SK-N-SH (cell line): ENCODE measurements around the gene PEX14. TPM values are rescaled to one million over a fixed set of nuclear protein-coding genes. Genes with fewer than 3 reads are reported as not detected.

ENCODE experiments used
- CTCF ChIA-PET: fragments of 300-600, 350-600 bp; formaldehyde crosslinking; extraction: SDS; loops from one replicate; lab custom pipeline; 2021; lab: Yijun Ruan, JAX
- POLR2A ChIA-PET: fragments of 350-600 bp; sonication (Branson Sonifier 250); formaldehyde crosslinking; extraction: SDS; loops from one replicate; lab custom pipeline; 2020; ENCODE audit warnings: antibody characterized with exemption, inconsistent platforms; lab: Yijun Ruan, JAX
- DNase-seq: peaks from one replicate; pipeline ENCODE4 v3.0.0; 2012
- H2AFZ ChIP-seq: fragments of 200-600 bp; sonication (generic); 2 replicates; pipeline ENCODE4 v1.8.1; 2016; ENCODE audit warnings: antibody characterized with exemption, mild to moderate bottlenecking, low read depth
- H3F3A ChIP-seq: fragments of 200-600 bp; sonication (generic); replicated peaks from 2 replicates; pipeline ENCODE3; 2016; ENCODE audit warnings: antibody characterized with exemption, mild to moderate bottlenecking; ENCODE audit not compliant: insufficient read depth
- H3K27ac ChIP-seq, 2 experiments: fragments of 200-500 bp in 1 of 2; fragments of 200-600 bp in 1 of 2; sonication (Bioruptor generic) in 1 of 2; sonication (generic), shearing (Covaris generic) in 1 of 2; 2 replicates each; pipeline versions ENCODE4 v1.5.1 to v1.6.1; 2014 to 2016; ENCODE audit warnings: low read depth in 2 of 2, inconsistent platforms in 1 of 2, low read length in 1 of 2, mild to moderate bottlenecking in 1 of 2, mixed read lengths in 1 of 2
- H3K27me3 ChIP-seq: fragments of 200-600 bp; sonication (generic), shearing (Covaris generic); 2 replicates; pipeline ENCODE4 v1.6.1; 2016; ENCODE audit warnings: mixed run types; ENCODE audit not compliant: insufficient read depth
- H3K36me3 ChIP-seq, 2 experiments: fragments of 200-500 bp in 1 of 2; fragments of 200-600 bp in 1 of 2; sonication (Bioruptor generic) in 1 of 2; sonication (generic) in 1 of 2; replicated peaks in 1 of 2; 2 replicates each; pipeline versions ENCODE3 to v1.5.1; 2014 to 2016; ENCODE audit warnings: low read length in 1 of 2, mild to moderate bottlenecking in 1 of 2; ENCODE audit not compliant: insufficient read depth in 2 of 2, control insufficient read depth in 1 of 2
- H3K4me1 ChIP-seq, 2 experiments: fragments of 200-500 bp in 1 of 2; fragments of 200-600 bp in 1 of 2; sonication (Bioruptor generic) in 1 of 2; sonication (generic), shearing (Covaris generic) in 1 of 2; 2 replicates each; pipeline versions ENCODE4 v1.5.1 to v1.6.1; 2014 to 2016; ENCODE audit warnings: low read depth in 1 of 2, low read length in 1 of 2, mixed run types in 1 of 2; ENCODE audit not compliant: insufficient read depth in 2 of 2, control insufficient read depth in 1 of 2
- H3K4me2 ChIP-seq: fragments of 200-600 bp; sonication (generic), shearing (Covaris generic); 2 replicates; pipeline ENCODE4 v1.6.1; 2017; ENCODE audit warnings: mixed run types
- H3K4me3 ChIP-seq, 2 experiments: fragments of 200-500 bp in 1 of 2; fragments of 200-600 bp in 1 of 2; sonication (Bioruptor generic) in 1 of 2; sonication (generic), shearing (Covaris generic) in 1 of 2; 2 replicates each; pipeline versions ENCODE4 v1.5.1 to v1.8.1; 2014 to 2016; ENCODE audit warnings: low read depth in 2 of 2, inconsistent platforms in 1 of 2, low read length in 1 of 2, mild to moderate bottlenecking in 1 of 2, mixed read lengths in 1 of 2, moderate library complexity in 1 of 2
- H3K79me2 ChIP-seq: fragments of 200-600 bp; sonication (generic); 2 replicates; pipeline ENCODE4 v1.8.1; 2017; ENCODE audit warnings: mild to moderate bottlenecking; ENCODE audit not compliant: insufficient read depth
- H3K9ac ChIP-seq: fragments of 200-600 bp; sonication (generic); 2 replicates; pipeline ENCODE4 v1.6.1; 2017; ENCODE audit warnings: mixed run types
- H3K9me2 ChIP-seq: fragments of 200-600 bp; sonication (generic); 2 replicates; pipeline ENCODE4 v1.6.1; 2017; ENCODE audit warnings: mixed run types
- H3K9me3 ChIP-seq: fragments of 200-600 bp; sonication (generic); 2 replicates; pipeline ENCODE4 v1.6.1; 2017; ENCODE audit warnings: mixed run types, mild to moderate bottlenecking, moderate library complexity
- H4K20me1 ChIP-seq: fragments of 200-600 bp; sonication (generic); 2 replicates; pipeline ENCODE4 v1.6.1; 2017; ENCODE audit warnings: mild to moderate bottlenecking, mixed run types; ENCODE audit not compliant: insufficient read depth
- CHD2 ChIP-seq: fragments of 150-350 bp; IDR thresholded peaks from 2 replicates; pipeline ENCODE4 v1.6.1; 2018; ENCODE audit warnings: low read length; ENCODE audit not compliant: partially characterized antibody
- FOSL2 ChIP-seq: IDR thresholded peaks from 2 replicates; pipeline ENCODE4 v1.4.0; 2012; ENCODE audit warnings: low read depth, mild to moderate bottlenecking, moderate library complexity, borderline replicate concordance
- FOXJ3 ChIP-seq: sonication (generic); formaldehyde crosslinking; IDR thresholded peaks from 2 replicates; pipeline ENCODE4 v1.5.1; 2020; ENCODE audit warnings: mild to moderate bottlenecking, missing genetic modification reagents
- FOXM1 ChIP-seq: IDR thresholded peaks from 2 replicates; pipeline ENCODE4 v1.4.0; 2012; ENCODE audit warnings: low read depth, mild to moderate bottlenecking
- GABPA ChIP-seq: IDR thresholded peaks from 2 replicates; pipeline ENCODE4 v1.4.0; 2012; ENCODE audit warnings: low read depth, mild to moderate bottlenecking
- JUND ChIP-seq: IDR thresholded peaks from 2 replicates; pipeline ENCODE4 v1.4.0; 2012
- MXI1 ChIP-seq: IDR thresholded peaks from 2 replicates; pipeline ENCODE4 v1.6.1; 2012; ENCODE audit warnings: mild to moderate bottlenecking, low read depth, low read length, improper control_type of control experiment
- NFIC ChIP-seq: IDR thresholded peaks from 2 replicates; pipeline ENCODE4 v1.4.0; 2012; ENCODE audit warnings: borderline replicate concordance
- POLR2AphosphoS5 ChIP-seq: IDR thresholded peaks from 2 replicates; pipeline ENCODE4 v1.6.1; 2012; ENCODE audit warnings: low read depth, low read length
- RAD21 ChIP-seq: IDR thresholded peaks from 2 replicates; pipeline ENCODE4 v1.6.1; 2012; ENCODE audit warnings: mild to moderate bottlenecking, low read length
- RFX5 ChIP-seq: IDR thresholded peaks from 2 replicates; pipeline ENCODE4 v1.6.1; 2012; ENCODE audit warnings: mild to moderate bottlenecking, improper control_type of control experiment, low read length
- SIN3A ChIP-seq: IDR thresholded peaks from 2 replicates; pipeline ENCODE4 v1.6.1; 2012; ENCODE audit warnings: low read depth, mild to moderate bottlenecking, low read length, moderate library complexity, borderline replicate concordance
- SMC3 ChIP-seq: IDR thresholded peaks from 2 replicates; pipeline ENCODE4 v1.6.1; 2012; ENCODE audit warnings: low read depth, low read length, improper control_type of control experiment
- TCF12 ChIP-seq: IDR thresholded peaks from 2 replicates; pipeline ENCODE4 v1.4.0; 2012
- YY1 ChIP-seq: IDR thresholded peaks from 2 replicates; pipeline ENCODE4 v1.4.0; 2012; ENCODE audit warnings: low read depth, mild to moderate bottlenecking
- WGBS: methylation state at CpG from one replicate; pipeline ENCODE4 v1.1.6; 2017; ENCODE audit warnings: low lambda C conversion rate; 5-methylcytosine and 5-hydroxymethylcytosine counted together
- polyA plus RNA-seq, 3 experiments: library from polyadenylated mRNA; depleted of rRNA; stranded (reverse); fragments of >200 nt; gene quantifications; 2 replicates each; pipeline ENCODE4 v1.2.3, GENCODE V29; 2012
- TF ChIP-seq, protein P1 (sequence below): fragments of 200-600 bp; sonication (generic); IDR thresholded peaks from 2 replicates; pipeline ENCODE4 v1.6.1; 2017; ENCODE audit warnings: antibody characterized with exemption, mild to moderate bottlenecking, moderate library complexity
- TF ChIP-seq, protein P2 (sequence below): IDR thresholded peaks from 2 replicates; pipeline ENCODE4 v1.4.0; 2012; ENCODE audit warnings: low read depth, borderline replicate concordance
- TF ChIP-seq, protein P3 (sequence below): IDR thresholded peaks from 2 replicates; pipeline ENCODE4 v1.4.0; 2012; ENCODE audit warnings: low read depth, borderline replicate concordance
- TF ChIP-seq, protein P4 (sequence below): IDR thresholded peaks from 2 replicates; pipeline ENCODE4 v1.6.1; 2012; ENCODE audit warnings: mild to moderate bottlenecking, low read depth, low read length, moderate library complexity

Gene PEX14
- polyA plus RNA-seq, 1 of the 3 experiments (the other 2 are of a cell fraction): 36.2 TPM

DNA sequence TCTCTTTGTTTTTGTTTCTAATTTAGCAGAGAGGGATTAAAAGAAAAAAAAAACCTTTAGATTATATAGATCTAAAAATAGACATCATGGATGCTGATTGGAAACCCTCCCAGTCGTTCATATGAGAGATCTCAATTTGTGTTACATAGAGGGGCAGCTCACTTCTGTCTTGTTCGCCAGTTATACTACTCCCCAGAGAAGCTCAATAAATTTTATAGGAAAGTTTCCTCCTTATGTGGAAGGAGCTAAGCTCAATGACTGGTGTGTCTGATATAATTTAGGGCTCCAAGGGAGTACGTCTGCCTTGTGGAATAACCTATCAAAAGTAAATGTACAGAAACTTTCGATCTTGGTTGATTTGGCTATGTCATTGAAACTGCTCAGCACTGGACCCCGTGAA lies 117.6 kb downstream of the PEX14 start:
- 75% methylated on average over 5 of the region's 5 CpGs for WGBS

DNA sequence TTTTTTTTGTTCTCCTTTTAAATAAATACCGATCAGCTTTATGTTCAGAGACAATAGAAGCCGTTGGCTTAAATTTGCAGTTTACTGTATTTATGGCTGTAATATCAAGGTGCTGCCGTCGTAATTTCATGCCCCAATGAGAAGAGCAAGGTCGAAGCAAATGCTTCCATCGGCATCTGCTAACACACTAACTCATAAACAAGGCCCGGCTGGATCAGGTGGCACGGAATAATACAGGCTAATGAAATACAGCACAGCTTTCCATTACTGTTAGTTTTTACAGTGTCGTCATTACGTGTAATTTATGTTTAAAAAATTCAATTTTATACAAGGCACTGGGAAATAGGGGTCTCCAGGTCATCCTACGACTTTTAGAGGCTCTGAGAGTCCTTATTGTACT lies 119.0 kb downstream of the PEX14 start:
- POLR2A ChIA-PET: no interaction called here
- H3F3A ChIP-seq: peaks cover 6% of the 10 kb centered on the region
- 92% methylated on average over 11 of the region's 11 CpGs for WGBS

More for the DNA sequence above, 117.6 kb downstream of the PEX14 start:
- peaks cover 4% of the 10 kb centered on the region for H3F3A ChIP-seq
- H3K27ac ChIP-seq: no peak overlapping the region
- TF ChIP-seq POLR2AphosphoS5 (no peak), FOXJ3 (CRISPR knock-in tag) (no peak), GABPA (no peak)
- no peaks in the 10 kb centered on the region for H3K79me2 ChIP-seq
- H3K9me2 ChIP-seq: no peaks in the 10 kb centered on the region
- no peak overlapping the region for H3K4me2 ChIP-seq
- no peak for DNase-seq
- POLR2A ChIA-PET: no interaction called here
- no peaks in the 10 kb centered on the region for H3K27me3 ChIP-seq
- H3K4me3 ChIP-seq: no peak overlapping the region
- no peaks in the 10 kb centered on the region for H4K20me1 ChIP-seq
- H3K9ac ChIP-seq: no peak overlapping the region
- CTCF ChIA-PET: interaction anchor here (1.0 to 1.2 kb wide), 2 partner anchors 30 to 85 kb away, joined by 3 read pairs; no protein-coding TSS in a partner anchor
- no peaks in the 10 kb centered on the region for H3K36me3 ChIP-seq
- H2AFZ ChIP-seq: no peak overlapping the region
- no peaks in the 10 kb centered on the region for H3K9me3 ChIP-seq
- H3K4me1 ChIP-seq: peaks cover 0 to 5% of the 10 kb centered on the region in 2 experiments; a peak in 1 of 4 replicates

More for the DNA sequence above, 119.0 kb downstream of the PEX14 start:
- DNase-seq: no peak
- Histone ChIP-seq H3K79me2 (no peaks in the 10 kb centered on the region), H3K4me1 (peaks cover 7 to 16% of the 10 kb centered on the region in 2 experiments), H3K9me2 (no peaks in the 10 kb centered on the region), H3K36me3 (no peaks in the 10 kb centered on the region), H3K27ac (no peak overlapping the region), H3K4me2 (no peak overlapping the region), H3K27me3 (no peaks in the 10 kb centered on the region), H2AFZ (no peak overlapping the region), H3K9ac (no peak overlapping the region), H3K9me3 (no peaks in the 10 kb centered on the region), H4K20me1 (no peaks in the 10 kb centered on the region), H3K4me3 (no peak overlapping the region)
- TF ChIP-seq RFX5 (no peak), FOXM1 (no peak), RAD21 (no peak), FOXJ3 (CRISPR knock-in tag) (no peak), FOSL2 (no peak), YY1 (no peak), MXI1 (no peak), TCF12 (no peak), JUND (no peak), CHD2 (no peak), SMC3 (no peak), NFIC (no peak), SIN3A (no peak)
- TF ChIP-seq, protein P1, sequence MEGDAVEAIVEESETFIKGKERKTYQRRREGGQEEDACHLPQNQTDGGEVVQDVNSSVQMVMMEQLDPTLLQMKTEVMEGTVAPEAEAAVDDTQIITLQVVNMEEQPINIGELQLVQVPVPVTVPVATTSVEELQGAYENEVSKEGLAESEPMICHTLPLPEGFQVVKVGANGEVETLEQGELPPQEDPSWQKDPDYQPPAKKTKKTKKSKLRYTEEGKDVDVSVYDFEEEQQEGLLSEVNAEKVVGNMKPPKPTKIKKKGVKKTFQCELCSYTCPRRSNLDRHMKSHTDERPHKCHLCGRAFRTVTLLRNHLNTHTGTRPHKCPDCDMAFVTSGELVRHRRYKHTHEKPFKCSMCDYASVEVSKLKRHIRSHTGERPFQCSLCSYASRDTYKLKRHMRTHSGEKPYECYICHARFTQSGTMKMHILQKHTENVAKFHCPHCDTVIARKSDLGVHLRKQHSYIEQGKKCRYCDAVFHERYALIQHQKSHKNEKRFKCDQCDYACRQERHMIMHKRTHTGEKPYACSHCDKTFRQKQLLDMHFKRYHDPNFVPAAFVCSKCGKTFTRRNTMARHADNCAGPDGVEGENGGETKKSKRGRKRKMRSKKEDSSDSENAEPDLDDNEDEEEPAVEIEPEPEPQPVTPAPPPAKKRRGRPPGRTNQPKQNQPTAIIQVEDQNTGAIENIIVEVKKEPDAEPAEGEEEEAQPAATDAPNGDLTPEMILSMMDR: no peak
- TF ChIP-seq, protein P2, sequence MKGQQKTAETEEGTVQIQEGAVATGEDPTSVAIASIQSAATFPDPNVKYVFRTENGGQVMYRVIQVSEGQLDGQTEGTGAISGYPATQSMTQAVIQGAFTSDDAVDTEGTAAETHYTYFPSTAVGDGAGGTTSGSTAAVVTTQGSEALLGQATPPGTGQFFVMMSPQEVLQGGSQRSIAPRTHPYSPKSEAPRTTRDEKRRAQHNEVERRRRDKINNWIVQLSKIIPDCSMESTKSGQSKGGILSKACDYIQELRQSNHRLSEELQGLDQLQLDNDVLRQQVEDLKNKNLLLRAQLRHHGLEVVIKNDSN: no peak
- TF ChIP-seq, protein P3, sequence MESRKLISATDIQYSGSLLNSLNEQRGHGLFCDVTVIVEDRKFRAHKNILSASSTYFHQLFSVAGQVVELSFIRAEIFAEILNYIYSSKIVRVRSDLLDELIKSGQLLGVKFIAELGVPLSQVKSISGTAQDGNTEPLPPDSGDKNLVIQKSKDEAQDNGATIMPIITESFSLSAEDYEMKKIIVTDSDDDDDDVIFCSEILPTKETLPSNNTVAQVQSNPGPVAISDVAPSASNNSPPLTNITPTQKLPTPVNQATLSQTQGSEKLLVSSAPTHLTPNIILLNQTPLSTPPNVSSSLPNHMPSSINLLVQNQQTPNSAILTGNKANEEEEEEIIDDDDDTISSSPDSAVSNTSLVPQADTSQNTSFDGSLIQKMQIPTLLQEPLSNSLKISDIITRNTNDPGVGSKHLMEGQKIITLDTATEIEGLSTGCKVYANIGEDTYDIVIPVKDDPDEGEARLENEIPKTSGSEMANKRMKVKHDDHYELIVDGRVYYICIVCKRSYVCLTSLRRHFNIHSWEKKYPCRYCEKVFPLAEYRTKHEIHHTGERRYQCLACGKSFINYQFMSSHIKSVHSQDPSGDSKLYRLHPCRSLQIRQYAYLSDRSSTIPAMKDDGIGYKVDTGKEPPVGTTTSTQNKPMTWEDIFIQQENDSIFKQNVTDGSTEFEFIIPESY: no peak
- TF ChIP-seq, protein P4, sequence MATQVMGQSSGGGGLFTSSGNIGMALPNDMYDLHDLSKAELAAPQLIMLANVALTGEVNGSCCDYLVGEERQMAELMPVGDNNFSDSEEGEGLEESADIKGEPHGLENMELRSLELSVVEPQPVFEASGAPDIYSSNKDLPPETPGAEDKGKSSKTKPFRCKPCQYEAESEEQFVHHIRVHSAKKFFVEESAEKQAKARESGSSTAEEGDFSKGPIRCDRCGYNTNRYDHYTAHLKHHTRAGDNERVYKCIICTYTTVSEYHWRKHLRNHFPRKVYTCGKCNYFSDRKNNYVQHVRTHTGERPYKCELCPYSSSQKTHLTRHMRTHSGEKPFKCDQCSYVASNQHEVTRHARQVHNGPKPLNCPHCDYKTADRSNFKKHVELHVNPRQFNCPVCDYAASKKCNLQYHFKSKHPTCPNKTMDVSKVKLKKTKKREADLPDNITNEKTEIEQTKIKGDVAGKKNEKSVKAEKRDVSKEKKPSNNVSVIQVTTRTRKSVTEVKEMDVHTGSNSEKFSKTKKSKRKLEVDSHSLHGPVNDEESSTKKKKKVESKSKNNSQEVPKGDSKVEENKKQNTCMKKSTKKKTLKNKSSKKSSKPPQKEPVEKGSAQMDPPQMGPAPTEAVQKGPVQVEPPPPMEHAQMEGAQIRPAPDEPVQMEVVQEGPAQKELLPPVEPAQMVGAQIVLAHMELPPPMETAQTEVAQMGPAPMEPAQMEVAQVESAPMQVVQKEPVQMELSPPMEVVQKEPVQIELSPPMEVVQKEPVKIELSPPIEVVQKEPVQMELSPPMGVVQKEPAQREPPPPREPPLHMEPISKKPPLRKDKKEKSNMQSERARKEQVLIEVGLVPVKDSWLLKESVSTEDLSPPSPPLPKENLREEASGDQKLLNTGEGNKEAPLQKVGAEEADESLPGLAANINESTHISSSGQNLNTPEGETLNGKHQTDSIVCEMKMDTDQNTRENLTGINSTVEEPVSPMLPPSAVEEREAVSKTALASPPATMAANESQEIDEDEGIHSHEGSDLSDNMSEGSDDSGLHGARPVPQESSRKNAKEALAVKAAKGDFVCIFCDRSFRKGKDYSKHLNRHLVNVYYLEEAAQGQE: no peak
- CTCF ChIA-PET: interaction anchor here (1.1 kb wide), 1 partner anchor 72 kb away, joined by 3 read pairs; no protein-coding TSS in a partner anchor
